ENCODE measurements around the gene COPS9.
A peak's percentile ranks its signal among the peaks of the same experiment; 100 is the strongest.

The COPS9 gene

GRCh38 chr2:240165661-240166060 is 29.6 kb upstream of the COPS9 start:
- no peak for DNase-seq

GRCh38 chr2:240165034-240165433 is 28.9 kb upstream of the COPS9 start:
- DNase-seq = no peak

GRCh38 chr2:240164586-240164985 is 28.5 kb upstream of the COPS9 start:
- no peak for DNase-seq

GRCh38 chr2:240163844-240164574 is 27.9 kb upstream of the COPS9 start:
- DNase-seq = no peak

- DNase-seq = no peak
Observed at GRCh38 chr2:240162939-240163714, 27.0 kb upstream of the COPS9 start.

- no peak for DNase-seq
Observed at GRCh38 chr2:240162531-240162930, 26.4 kb upstream of the COPS9 start.

GRCh38 chr2:240162032-240162431 is 25.9 kb upstream of the COPS9 start:
- no peak for DNase-seq

GRCh38 chr2:240161087-240161750 is 25.1 kb upstream of the COPS9 start:
- DNase-seq = no peak

- no peak for DNase-seq
Observed at GRCh38 chr2:240160291-240161086, 24.4 kb upstream of the COPS9 start.

GRCh38 chr2:240159251-240159839 is 23.2 kb upstream of the COPS9 start:
- DNase-seq = no peak

GRCh38 chr2:240157147-240157470 is 21.0 kb upstream of the COPS9 start:
- DNase-seq = no peak

GRCh38 chr2:240156435-240157146 is 20.5 kb upstream of the COPS9 start:
- no peak for DNase-seq

GRCh38 chr2:240155745-240156390 is 19.8 kb upstream of the COPS9 start:
- DNase-seq = no peak

GRCh38 chr2:240155048-240155744 is 19.1 kb upstream of the COPS9 start:
- DNase-seq = no peak

- DNase-seq = no peak
Observed at GRCh38 chr2:240154606-240155005, 18.5 kb upstream of the COPS9 start.

GRCh38 chr2:240153418-240153817 is 17.3 kb upstream of the COPS9 start:
- no peak for DNase-seq

GRCh38 chr2:240151477-240152031 is 15.4 kb upstream of the COPS9 start:
- no peak for DNase-seq

GRCh38 chr2:240149943-240150784 is 14.1 kb upstream of the COPS9 start:
- peak; percentile 17 for DNase-seq

GRCh38 chr2:240147911-240148587 is 11.9 kb upstream of the COPS9 start:
- no peak for DNase-seq

All from NCI-H146 (cell line).